Measurements from ENCODE around the gene KCNIP3.

GRCh38 chr2:95299961-95300360 is 2.8 kb downstream of the KCNIP3 start:
- TF ChIP-seq POLR2AphosphoS5 (IDR thresholded peaks at IDR 0.05; ENCODE audit: borderline replicate concordance, low read depth, low read length) (no peak), EZH2 (IDR thresholded peaks at IDR 0.05) (no peak)
